ENCODE measurements around the gene MIS18A.
"Not testable (repeated sequence)": the region's sequence is repeated elsewhere in the genome, so short reads cannot be mapped to it uniquely, and the experiment has no call there.

The MIS18A gene

GRCh38 chr21:32261929-32262328, 16.9 kb downstream of the MIS18A start:
- ChIA-PET POLR2A (no interaction called here), CTCF (interaction anchor here (1.0 to 1.1 kb wide), 2 partner anchors 10 to 396 kb away, joined by 4 read pairs; no protein-coding TSS in a partner anchor)
- no peak for DNase-seq (ENCODE audit: extremely low spot score)
- no peak for TF ChIP-seq CTCF (IDR thresholded peaks at IDR 0.05; ENCODE audit: control extremely low read depth, extremely low read depth, low read depth, missing control alignments)

GRCh38 chr21:32260130-32260529, 18.7 kb downstream of the MIS18A start:
- TF ChIP-seq CTCF (IDR thresholded peaks at IDR 0.05; ENCODE audit: control extremely low read depth, extremely low read depth, low read depth, missing control alignments): no peak
- CTCF ChIA-PET: interaction anchor here (5.0 kb wide), 1 partner anchor 394 kb away, joined by 31 read pairs; no protein-coding TSS in a partner anchor
- POLR2A ChIA-PET: no interaction called here

GRCh38 chr21:32258786-32259048, 20.1 kb downstream of the MIS18A start:
- DNase-seq (ENCODE audit: extremely low spot score); POLR2A ChIA-PET: not testable (repeated sequence)
- CTCF ChIA-PET: interaction anchor here (1.0 to 5.0 kb wide), 11 partner anchors 9 to 484 kb away, joined by 3 to 31 read pairs (median 6); no protein-coding TSS in a partner anchor

More at GRCh38 chr21:32260130-32260529, 18.7 kb downstream of the MIS18A start:
- no peak for DNase-seq (ENCODE audit: extremely low spot score)

- peak; percentile 74 for DNase-seq (ENCODE audit: extremely low spot score)
- ChIA-PET CTCF (interaction anchor here (0.6 to 5.0 kb wide), 19 partner anchors 9 to 704 kb away, joined by 3 to 31 read pairs (median 3); no protein-coding TSS in a partner anchor), POLR2A (no interaction called here)
- peak; percentile 74 for TF ChIP-seq CTCF (IDR thresholded peaks at IDR 0.05; ENCODE audit: control extremely low read depth, extremely low read depth, low read depth, missing control alignments)
These were observed 20.7 kb downstream of the MIS18A start for GRCh38 chr21:32257962-32258785.

- ChIA-PET POLR2A (no interaction called here), CTCF (interaction anchor here (1.0 to 5.0 kb wide), 11 partner anchors 9 to 703 kb away, joined by 3 to 31 read pairs (median 4); no protein-coding TSS in a partner anchor)
- no peak for TF ChIP-seq CTCF (IDR thresholded peaks at IDR 0.05; ENCODE audit: control extremely low read depth, extremely low read depth, low read depth, missing control alignments)
- DNase-seq (ENCODE audit: extremely low spot score): no peak
These were observed 21.8 kb downstream of the MIS18A start for GRCh38 chr21:32256873-32257620.

GRCh38 chr21:32256251-32256650, 22.6 kb downstream of the MIS18A start:
- no peak for DNase-seq (ENCODE audit: extremely low spot score)
- ChIA-PET CTCF (interaction anchor here (2.6 to 5.0 kb wide), 2 partner anchors 390 to 395 kb away, joined by 8 to 31 read pairs; no protein-coding TSS in a partner anchor), POLR2A (no interaction called here)
- no peak for TF ChIP-seq CTCF (IDR thresholded peaks at IDR 0.05; ENCODE audit: control extremely low read depth, extremely low read depth, low read depth, missing control alignments)

GRCh38 chr21:32253215-32253641, 25.6 kb downstream of the MIS18A start:
- no peak for DNase-seq (ENCODE audit: extremely low spot score)
- ChIA-PET POLR2A (no interaction called here), CTCF (no interaction called here)
- no peak for TF ChIP-seq CTCF (IDR thresholded peaks at IDR 0.05; ENCODE audit: control extremely low read depth, extremely low read depth, low read depth, missing control alignments)
